A549 treated with DMSO at 1 μM for 4 hours (cell line): ENCODE measurements around the gene GNPDA2. TPM values are rescaled to one million over a fixed set of nuclear protein-coding genes. Genes with fewer than 3 reads are reported as not detected.

Source experiments
- total RNA-seq: library from RNA; stranded (reverse); fragments of 200-300 nt; extraction: Qiagen RNA extraction; gene quantifications from 5 replicates; pipeline ENCODE4 v1.2.3, GENCODE V29; 2022; ENCODE audit warnings: low read depth

Gene GNPDA2
- total RNA-seq, result 8.2 to 12.6 TPM (median 11.3 TPM) in 5 replicates

GRCh38 chr4:44726038-44726871, at the start of gene GNPDA2:
Gene GNPDA2 (minus strand): TSS chr4:44726556. CDS start chr4:44722207, 4,349 bp downstream.

GRCh38 chr4:44678094-44679041, 48.0 kb downstream of the GNPDA2 start, which contains the start of gene GUF1:
Gene GUF1 (plus strand): TSS chr4:44678420. CDS start chr4:44678623, 203 bp downstream.

Other genes with a start within 250 kb of the GNPDA2 start
- not detected in 5 replicates for gene YIPF7, start 74.9 kb downstream of the GNPDA2 start, total RNA-seq
- gene GUF1, start 48.1 kb downstream of the GNPDA2 start, total RNA-seq, result 8.0 to 12.5 TPM (median 11.2 TPM) in 5 replicates